ENCODE results near the gene PPP2R2C.

Gene PPP2R2C

DNA sequence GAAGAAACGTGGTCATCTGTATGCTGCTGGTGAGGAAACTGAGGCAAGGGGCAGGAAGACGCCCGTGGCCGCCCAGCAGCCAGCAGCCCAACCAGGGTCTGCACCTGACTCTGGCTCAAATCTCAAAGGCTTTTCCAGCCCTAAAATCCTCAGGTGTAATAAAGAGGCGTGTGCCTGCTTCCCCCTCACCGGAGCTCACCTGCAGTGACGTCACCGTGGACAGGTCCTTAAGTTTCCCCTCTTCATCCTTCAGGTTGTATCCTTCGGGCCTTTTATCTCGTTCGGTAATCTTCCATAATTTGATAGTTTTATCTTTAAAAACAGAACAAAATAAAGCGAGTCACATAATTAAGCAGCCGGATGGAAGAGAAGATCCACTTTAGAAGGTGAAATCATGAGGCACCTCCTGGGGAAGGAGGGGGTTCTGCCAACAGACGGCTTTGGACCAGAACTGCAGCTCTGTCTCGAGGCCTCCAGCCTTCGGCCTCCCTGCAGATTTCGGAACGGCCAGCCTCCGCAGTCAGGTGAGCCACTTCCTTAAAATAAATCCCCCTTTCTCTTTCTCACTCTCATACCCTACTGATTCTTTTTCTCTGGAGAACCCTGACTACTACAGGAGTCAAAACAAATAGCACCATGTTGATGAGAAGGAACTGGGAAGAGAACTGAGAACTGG is 96.7 kb downstream of the PPP2R2C start:
- DNase-seq (ENCODE audit: low read depth, low spot score) = no peak
- H3K4me3 ChIP-seq (ENCODE audit: low read depth, low read length) = no peak overlapping the region
- TF ChIP-seq, protein P1, sequence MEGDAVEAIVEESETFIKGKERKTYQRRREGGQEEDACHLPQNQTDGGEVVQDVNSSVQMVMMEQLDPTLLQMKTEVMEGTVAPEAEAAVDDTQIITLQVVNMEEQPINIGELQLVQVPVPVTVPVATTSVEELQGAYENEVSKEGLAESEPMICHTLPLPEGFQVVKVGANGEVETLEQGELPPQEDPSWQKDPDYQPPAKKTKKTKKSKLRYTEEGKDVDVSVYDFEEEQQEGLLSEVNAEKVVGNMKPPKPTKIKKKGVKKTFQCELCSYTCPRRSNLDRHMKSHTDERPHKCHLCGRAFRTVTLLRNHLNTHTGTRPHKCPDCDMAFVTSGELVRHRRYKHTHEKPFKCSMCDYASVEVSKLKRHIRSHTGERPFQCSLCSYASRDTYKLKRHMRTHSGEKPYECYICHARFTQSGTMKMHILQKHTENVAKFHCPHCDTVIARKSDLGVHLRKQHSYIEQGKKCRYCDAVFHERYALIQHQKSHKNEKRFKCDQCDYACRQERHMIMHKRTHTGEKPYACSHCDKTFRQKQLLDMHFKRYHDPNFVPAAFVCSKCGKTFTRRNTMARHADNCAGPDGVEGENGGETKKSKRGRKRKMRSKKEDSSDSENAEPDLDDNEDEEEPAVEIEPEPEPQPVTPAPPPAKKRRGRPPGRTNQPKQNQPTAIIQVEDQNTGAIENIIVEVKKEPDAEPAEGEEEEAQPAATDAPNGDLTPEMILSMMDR (IDR thresholded peaks at IDR 0.05; ENCODE audit: low read depth, low read length) = no peak
- in situ Hi-C loops (cut with HindIII; ENCODE audit: low sequenced_read_pairs) = no loop called here

DNA sequence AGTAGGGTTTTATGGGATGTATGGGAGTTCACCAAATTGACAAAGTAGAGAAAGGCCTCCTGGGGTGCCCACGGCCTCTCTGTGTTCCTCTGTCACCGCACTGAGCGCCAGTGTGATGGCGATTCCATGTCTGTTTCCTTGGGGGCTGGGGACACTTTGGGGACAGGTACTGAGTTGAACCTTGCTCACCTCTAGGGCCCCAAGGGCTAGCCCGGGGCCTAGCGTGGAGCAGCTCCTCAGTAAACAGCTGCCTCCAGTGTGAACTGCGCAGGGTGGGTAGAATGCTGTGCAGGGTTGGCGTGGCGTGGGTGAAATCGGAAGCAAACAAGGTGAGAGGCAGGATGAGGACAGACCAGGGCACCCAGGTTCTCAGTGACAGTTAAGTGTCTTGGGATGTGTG is 97.8 kb downstream of the PPP2R2C start:
- in situ Hi-C loops (cut with HindIII; ENCODE audit: low sequenced_read_pairs) = no loop called here
- H3K4me3 ChIP-seq (ENCODE audit: low read depth, low read length) = no peak overlapping the region
- TF ChIP-seq, protein P1 (IDR thresholded peaks at IDR 0.05; ENCODE audit: low read depth, low read length) = no peak
- DNase-seq (ENCODE audit: low read depth, low spot score) = no peak

DNA sequence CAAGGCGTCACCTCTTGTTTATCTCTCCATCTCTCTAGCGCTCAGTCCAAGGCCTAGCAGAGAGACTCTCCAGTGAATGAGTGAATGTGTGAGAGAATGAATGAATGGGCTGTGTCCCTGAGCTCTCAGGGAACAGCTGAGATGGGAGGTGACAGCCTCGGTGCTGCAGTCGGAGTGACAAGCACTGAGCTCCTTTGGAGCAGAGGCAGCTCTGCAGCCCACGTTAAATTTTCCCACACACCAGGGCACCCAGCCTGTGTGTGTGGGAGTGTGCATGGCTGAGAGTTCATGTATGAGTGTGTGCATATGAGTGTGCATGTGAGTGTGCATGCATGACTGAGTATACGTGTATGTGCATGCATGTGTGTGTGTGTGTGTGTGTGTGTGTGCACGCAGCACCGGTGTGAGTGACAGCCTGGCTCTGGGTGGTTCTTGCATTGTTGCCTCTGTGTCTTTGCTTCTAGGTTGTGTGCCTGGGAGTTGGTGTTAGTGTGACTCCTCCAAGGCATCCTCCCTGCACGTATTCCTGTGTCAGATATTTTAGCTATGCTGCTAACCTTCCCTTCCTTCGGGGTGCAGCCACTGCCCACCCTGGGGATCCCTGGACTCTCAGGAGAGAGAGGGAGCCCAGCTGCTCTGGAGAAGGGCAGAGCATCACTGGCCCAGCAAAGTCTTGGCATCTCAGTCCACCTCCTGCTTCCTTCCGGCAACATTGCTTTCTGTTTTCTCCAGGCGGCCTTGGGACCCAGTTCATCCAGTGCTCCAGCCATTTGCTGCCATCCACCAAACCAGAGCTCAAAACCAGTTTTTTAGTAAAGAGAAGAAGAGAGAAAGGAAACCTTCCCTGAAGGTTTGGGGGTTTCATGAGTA is 98.6 kb downstream of the PPP2R2C start:
- no peak for DNase-seq (ENCODE audit: low read depth, low spot score)
- H3K4me3 ChIP-seq (ENCODE audit: low read depth, low read length) = no peak overlapping the region
- TF ChIP-seq, protein P1 (IDR thresholded peaks at IDR 0.05; ENCODE audit: low read depth, low read length) = no peak
- in situ Hi-C loops (cut with HindIII; ENCODE audit: low sequenced_read_pairs) = no loop called here

DNA sequence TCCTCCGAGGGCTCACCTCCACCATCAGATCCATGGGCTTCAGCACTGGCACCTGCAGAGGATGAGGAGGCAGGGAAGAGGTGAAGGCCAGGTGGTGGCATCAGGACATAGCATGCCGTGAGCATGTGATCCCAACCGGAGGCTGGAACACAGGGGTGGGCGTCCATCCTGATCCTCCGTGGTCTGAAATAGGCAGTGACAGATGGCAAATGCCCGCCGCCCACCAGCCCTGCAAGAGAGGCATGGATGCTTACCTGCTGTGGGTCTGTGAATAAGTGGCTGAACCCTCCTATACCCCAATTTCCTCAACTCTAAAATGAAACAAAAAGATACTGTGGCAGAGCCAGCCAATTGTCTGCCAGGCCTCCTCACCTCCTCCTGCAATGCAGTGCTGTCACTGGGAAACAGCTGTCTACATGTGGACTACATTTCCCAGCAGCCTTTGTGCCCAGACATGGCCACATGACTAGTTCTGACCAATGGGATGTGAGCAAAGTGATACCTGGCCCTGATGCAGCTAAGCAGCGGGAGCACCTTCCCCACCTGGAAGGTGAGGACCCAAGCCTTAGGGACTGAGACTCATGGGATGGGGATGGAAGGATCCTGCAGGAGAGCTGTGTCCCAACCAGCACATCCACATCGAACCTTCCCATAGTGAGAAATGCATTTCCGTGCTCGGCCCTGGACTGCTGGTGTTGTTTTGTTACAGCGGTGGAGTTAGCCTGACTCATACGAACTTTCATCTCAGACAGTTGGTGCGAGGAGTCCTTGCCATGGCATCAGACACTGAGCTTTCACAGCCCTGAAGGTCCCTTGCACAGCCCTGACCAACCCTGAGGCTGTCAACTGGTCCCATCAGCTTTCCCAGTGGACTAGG is 99.5 kb downstream of the PPP2R2C start:
- in situ Hi-C loops (cut with HindIII; ENCODE audit: low sequenced_read_pairs) = no loop called here
- no peak overlapping the region for H3K4me3 ChIP-seq (ENCODE audit: low read depth, low read length)
- no peak for DNase-seq (ENCODE audit: low read depth, low spot score)
- TF ChIP-seq, protein P1 (IDR thresholded peaks at IDR 0.05; ENCODE audit: low read depth, low read length) = no peak

DNA sequence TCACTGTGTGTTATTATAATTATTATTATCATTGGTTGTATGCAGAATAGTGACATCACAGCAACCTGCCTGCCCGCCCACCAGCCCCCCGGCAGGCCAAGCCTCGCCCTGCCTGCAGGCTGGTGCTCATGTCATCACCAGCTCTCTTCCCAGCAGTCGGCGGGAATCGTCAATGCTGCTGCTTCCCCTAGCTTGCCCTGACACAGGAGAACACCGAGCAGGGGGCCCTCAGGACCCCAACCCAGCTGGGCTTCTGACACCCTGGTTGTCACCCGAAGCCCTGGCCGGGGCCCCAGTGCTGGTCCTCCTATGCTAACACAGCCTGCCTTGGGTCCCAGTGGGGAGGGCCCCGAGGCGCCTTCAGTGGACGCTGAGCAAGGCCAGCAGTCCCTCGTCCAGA is 100.6 kb downstream of the PPP2R2C start:
- DNase-seq (ENCODE audit: low read depth, low spot score) = no peak
- TF ChIP-seq, protein P1 (IDR thresholded peaks at IDR 0.05; ENCODE audit: low read depth, low read length) = no peak
- H3K4me3 ChIP-seq (ENCODE audit: low read depth, low read length) = no peak overlapping the region
- in situ Hi-C loops (cut with HindIII; ENCODE audit: low sequenced_read_pairs) = no loop called here

DNA sequence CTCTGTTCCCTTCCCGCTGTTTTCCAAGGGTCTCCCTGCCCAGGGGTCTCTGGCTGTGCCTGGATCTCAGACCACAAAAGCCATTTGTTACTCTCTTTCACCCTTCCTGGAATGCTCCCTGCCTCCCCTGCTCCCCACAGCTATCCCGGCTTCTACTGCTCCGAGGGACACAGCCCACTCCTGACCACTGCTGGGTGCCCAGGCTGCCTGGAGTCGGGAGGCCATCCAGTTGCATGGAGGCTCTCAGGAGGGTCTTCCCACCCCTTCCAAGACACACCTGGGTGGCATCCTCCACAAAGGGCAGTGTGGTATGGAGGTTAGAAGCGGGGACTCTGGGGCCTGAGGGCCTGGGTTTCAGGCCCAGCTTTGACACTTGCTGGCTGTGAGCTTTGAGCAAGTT is 101.1 kb downstream of the PPP2R2C start:
- TF ChIP-seq, protein P1 (IDR thresholded peaks at IDR 0.05; ENCODE audit: low read depth, low read length) = no peak
- no peak overlapping the region for H3K4me3 ChIP-seq (ENCODE audit: low read depth, low read length)
- DNase-seq (ENCODE audit: low read depth, low spot score) = no peak
- in situ Hi-C loops (cut with HindIII; ENCODE audit: low sequenced_read_pairs) = no loop called here

Data from astrocyte of the spinal cord (primary cell).